Prostate gland (tissue), 2 donors: ENCODE results near the gene ATP1B4.

Experiments
- CTCF ChIP-seq, 4 experiments: fragments of 200-600 bp in 2 of 4; fragments of 450-650 bp in 2 of 4; sonication (generic) in 2 of 4; IDR thresholded peaks; 1 replicate in 3 of 4; 2 replicates in 1 of 4; pipeline ENCODE4 v1.5.1; 2016 to 2019; ENCODE audit warnings: antibody characterized with exemption in 4 of 4, mild to moderate bottlenecking in 2 of 4, moderate library complexity in 2 of 4
- POLR2A ChIP-seq: fragments of 450-650 bp; IDR thresholded peaks from one replicate; pipeline ENCODE4 v1.6.1; 2016; ENCODE audit warnings: antibody characterized with exemption, mild to moderate bottlenecking
- POLR2AphosphoS5 ChIP-seq: sonication (generic); formaldehyde crosslinking; IDR thresholded peaks from one replicate; pipeline ENCODE4 v1.6.1; 2017; ENCODE audit warnings: antibody characterized with exemption

- TF ChIP-seq POLR2A (no peak), CTCF (IDR thresholded peaks at IDR 0.05) (no peak), POLR2AphosphoS5 (no peak)
Observed at GRCh38 chrX:120335289-120335688, 26.6 kb upstream of the ATP1B4 start.
